Thyroid gland (tissue), 4 donors: Measurements from ENCODE around the gene HNRNPF.

Experiments
- POLR2A ChIP-seq, 2 donors: fragments of 450-650 bp; IDR thresholded peaks; one replicate each; pipeline ENCODE4 v1.6.1; 2017; ENCODE audit warnings: antibody characterized with exemption in 2 of 2, mild to moderate bottlenecking in 2 of 2, moderate library complexity in 1 of 2
- TF ChIP-seq, protein P1 (sequence below), 6 experiments: fragments of 200-600 bp in 3 of 6; fragments of 450-650 bp in 3 of 6; sonication (generic) in 3 of 6; IDR thresholded peaks; one replicate each; pipeline ENCODE4 v1.5.1; 2016 to 2019; ENCODE audit warnings: antibody characterized with exemption in 6 of 6, mild to moderate bottlenecking in 2 of 6, inconsistent platforms in 1 of 6, moderate library complexity in 1 of 6

DNA sequence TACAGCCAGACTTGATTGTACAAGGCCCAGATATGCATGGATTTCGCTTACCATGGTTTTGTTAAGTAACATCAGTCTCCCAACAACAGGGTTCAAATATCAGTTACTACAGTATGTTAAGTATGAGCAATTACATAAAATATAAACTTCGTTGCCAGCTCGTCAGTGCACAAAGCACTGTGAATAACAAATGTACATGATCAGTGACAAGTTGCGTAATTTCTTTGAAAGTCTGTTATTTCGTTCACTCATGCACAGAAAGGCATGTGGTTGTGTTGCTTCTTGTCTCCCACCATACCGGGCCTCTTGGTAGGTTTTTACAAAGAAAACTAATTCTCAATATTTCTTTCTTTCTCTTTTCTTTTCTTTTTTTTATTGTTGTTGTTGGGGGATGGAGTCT, 15.4 kb upstream of the HNRNPF start:
- no peak for TF ChIP-seq POLR2A (IDR thresholded peaks at IDR 0.05)
- TF ChIP-seq, protein P1, sequence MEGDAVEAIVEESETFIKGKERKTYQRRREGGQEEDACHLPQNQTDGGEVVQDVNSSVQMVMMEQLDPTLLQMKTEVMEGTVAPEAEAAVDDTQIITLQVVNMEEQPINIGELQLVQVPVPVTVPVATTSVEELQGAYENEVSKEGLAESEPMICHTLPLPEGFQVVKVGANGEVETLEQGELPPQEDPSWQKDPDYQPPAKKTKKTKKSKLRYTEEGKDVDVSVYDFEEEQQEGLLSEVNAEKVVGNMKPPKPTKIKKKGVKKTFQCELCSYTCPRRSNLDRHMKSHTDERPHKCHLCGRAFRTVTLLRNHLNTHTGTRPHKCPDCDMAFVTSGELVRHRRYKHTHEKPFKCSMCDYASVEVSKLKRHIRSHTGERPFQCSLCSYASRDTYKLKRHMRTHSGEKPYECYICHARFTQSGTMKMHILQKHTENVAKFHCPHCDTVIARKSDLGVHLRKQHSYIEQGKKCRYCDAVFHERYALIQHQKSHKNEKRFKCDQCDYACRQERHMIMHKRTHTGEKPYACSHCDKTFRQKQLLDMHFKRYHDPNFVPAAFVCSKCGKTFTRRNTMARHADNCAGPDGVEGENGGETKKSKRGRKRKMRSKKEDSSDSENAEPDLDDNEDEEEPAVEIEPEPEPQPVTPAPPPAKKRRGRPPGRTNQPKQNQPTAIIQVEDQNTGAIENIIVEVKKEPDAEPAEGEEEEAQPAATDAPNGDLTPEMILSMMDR (IDR thresholded peaks at IDR 0.05) = no peak
